NT2/D1 (cell line): ENCODE data around the gene FBXO36.

Experiments used
- SUZ12 ChIP-seq: IDR thresholded peaks from 2 replicates; pipeline ENCODE4 v1.6.1; 2011; ENCODE audit not compliant: insufficient read length, insufficient read depth; ENCODE audit errors: extremely low read depth
- YY1 ChIP-seq: IDR thresholded peaks from 2 replicates; pipeline ENCODE4 v1.6.1; 2011; ENCODE audit not compliant: insufficient read length, insufficient read depth
- ZNF274 ChIP-seq: IDR thresholded peaks from 2 replicates; pipeline ENCODE4 v1.6.1; 2011; ENCODE audit warnings: mild to moderate bottlenecking, low read depth, low read length

- TF ChIP-seq ZNF274, result no peak
- no peak for TF ChIP-seq YY1
- TF ChIP-seq SUZ12, result no peak
Observed at GRCh38 chr2:229927817-229928321, 5.6 kb downstream of the FBXO36 start.
